VCaP (cell line): ENCODE measurements around the gene GLB1L.

Experiments
- H3K27ac ChIP-seq: fragments of 450-650 bp; 2 replicates; pipeline ENCODE4 v1.5.1; 2017
- CTCF ChIP-seq: fragments of 450-650 bp; conservative IDR thresholded peaks from 2 replicates; pipeline ENCODE4 v1.5.1; 2017; ENCODE audit warnings: mild to moderate bottlenecking, moderate library complexity

GLB1L gene

GRCh38 chr2:219210886-219211362, 34.3 kb downstream of the GLB1L start:
- TF ChIP-seq CTCF, result no peak
- peak overlapping the region; percentile 9; the same call in 1 of the 2 replicates for H3K27ac ChIP-seq

- no peak for TF ChIP-seq CTCF
- H3K27ac ChIP-seq, result peak overlapping the region; percentile 9; the same call in 1 of the 2 replicates
Measured at GRCh38 chr2:219210196-219210885, 34.9 kb downstream of the GLB1L start.

GRCh38 chr2:219209236-219210195, 35.7 kb downstream of the GLB1L start:
- TF ChIP-seq CTCF, result no peak
- H3K27ac ChIP-seq, result peak overlapping the region; percentile 89

- peak overlapping the region; percentile 89 for H3K27ac ChIP-seq
- no peak for TF ChIP-seq CTCF
Measured at GRCh38 chr2:219207884-219208740, 37.1 kb downstream of the GLB1L start.

GRCh38 chr2:219207134-219207883, 37.9 kb downstream of the GLB1L start:
- no peak for TF ChIP-seq CTCF
- H3K27ac ChIP-seq, result peak overlapping the region; percentile 89

GRCh38 chr2:219206328-219207133, 38.7 kb downstream of the GLB1L start, which contains the start of gene ZFAND2B:
Gene ZFAND2B, plus strand, starts transcription at chr2:219206782. Its CDS starts 206 bp downstream, at chr2:219206988.
- peak within 1 kb of the TSS; percentile 89 for H3K27ac ChIP-seq
- TF ChIP-seq CTCF, result no peak; the same call in 1 of the 2 replicates
